HG03139 (cell line): ENCODE data around the gene ZNF423.
"Not testable (repeated sequence)": the region's sequence is repeated elsewhere in the genome, so short reads cannot be mapped to it uniquely, and the experiment has no call there.

Experiments
- ATAC-seq: cut with Tn5 transposase; IDR thresholded peaks from one replicate; pipeline ENCODE4 v1.9.1; 2021; ENCODE audit not compliant: unreplicated experiment

Gene ZNF423

GRCh38 chr16:49523435-49524159 is 332.3 kb downstream of the ZNF423 start:
- ATAC-seq: no peak

- ATAC-seq: no peak
Measured at GRCh38 chr16:49521734-49522325, 334.1 kb downstream of the ZNF423 start.

GRCh38 chr16:49520492-49521038 is 335.3 kb downstream of the ZNF423 start:
- ATAC-seq: no peak

- no peak for ATAC-seq
Measured at GRCh38 chr16:49519741-49520140, 336.2 kb downstream of the ZNF423 start.

- ATAC-seq: no peak
Measured at GRCh38 chr16:49519008-49519656, 336.8 kb downstream of the ZNF423 start.

- no peak for ATAC-seq
Measured at GRCh38 chr16:49516382-49517036, 339.4 kb downstream of the ZNF423 start.

- ATAC-seq: no peak
Measured at GRCh38 chr16:49515861-49516260, 340.1 kb downstream of the ZNF423 start.

- ATAC-seq: no peak
Measured at GRCh38 chr16:49515016-49515565, 340.8 kb downstream of the ZNF423 start.

- no peak for ATAC-seq
Measured at GRCh38 chr16:49514073-49514980, 341.6 kb downstream of the ZNF423 start.

GRCh38 chr16:49513040-49513439 is 342.9 kb downstream of the ZNF423 start:
- ATAC-seq: no peak

- ATAC-seq: no peak
Measured at GRCh38 chr16:49510654-49511305, 345.1 kb downstream of the ZNF423 start.

GRCh38 chr16:49510141-49510540 is 345.8 kb downstream of the ZNF423 start:
- ATAC-seq: no peak

- ATAC-seq: not testable (repeated sequence)
Measured at GRCh38 chr16:49506058-49507013, 349.6 kb downstream of the ZNF423 start.

GRCh38 chr16:49505556-49505955 is 350.4 kb downstream of the ZNF423 start:
- ATAC-seq: no peak

- ATAC-seq: no peak
Measured at GRCh38 chr16:49504626-49505025, 351.3 kb downstream of the ZNF423 start.

- no peak for ATAC-seq
Measured at GRCh38 chr16:49504023-49504364, 351.9 kb downstream of the ZNF423 start.

GRCh38 chr16:49503256-49504022 is 352.5 kb downstream of the ZNF423 start:
- peak; percentile 76 for ATAC-seq
